ENCODE data around the gene KBTBD8.
A peak's percentile ranks its signal among the peaks of the same experiment; 100 is the strongest.

Gene KBTBD8

GRCh38 chr3:66998113-66998903 lies at the start of gene KBTBD8:
KBTBD8 (plus strand) TSS chr3:66998307; CDS start chr3:66998356, 49 bp downstream.
- DNase-seq (ENCODE audit: low read depth) = peak; percentile 89
- TF ChIP-seq CTCF (IDR thresholded peaks at IDR 0.05; ENCODE audit: control insufficient read depth, insufficient read depth, low read depth, low read length, missing control alignments) = no peak
- H3K4me3 ChIP-seq (ENCODE audit: control insufficient read depth, low read depth, low read length) = peak within 1 kb of the TSS; percentile 60

GRCh38 chr3:66948838-66949237 lies 49.3 kb upstream of the KBTBD8 start:
- DNase-seq (ENCODE audit: low read depth) = no peak
- TF ChIP-seq CTCF (IDR thresholded peaks at IDR 0.05; ENCODE audit: control insufficient read depth, insufficient read depth, low read depth, low read length, missing control alignments) = no peak
- H3K4me3 ChIP-seq (ENCODE audit: control insufficient read depth, low read depth, low read length) = no peak overlapping the region

GRCh38 chr3:66949898-66950297 lies 48.2 kb upstream of the KBTBD8 start:
- no peak overlapping the region for H3K4me3 ChIP-seq (ENCODE audit: control insufficient read depth, low read depth, low read length)
- no peak for TF ChIP-seq CTCF (IDR thresholded peaks at IDR 0.05; ENCODE audit: control insufficient read depth, insufficient read depth, low read depth, low read length, missing control alignments)
- no peak for DNase-seq (ENCODE audit: low read depth)

GRCh38 chr3:66952357-66952756 lies 45.8 kb upstream of the KBTBD8 start:
- H3K4me3 ChIP-seq (ENCODE audit: control insufficient read depth, low read depth, low read length) = no peak overlapping the region
- no peak for DNase-seq (ENCODE audit: low read depth)

GRCh38 chr3:66953934-66954445 lies 44.1 kb upstream of the KBTBD8 start:
- no peak overlapping the region for H3K4me3 ChIP-seq (ENCODE audit: control insufficient read depth, low read depth, low read length)
- DNase-seq (ENCODE audit: low read depth) = no peak
- no peak for TF ChIP-seq CTCF (IDR thresholded peaks at IDR 0.05; ENCODE audit: control insufficient read depth, insufficient read depth, low read depth, low read length, missing control alignments)

More at GRCh38 chr3:66952357-66952756, 45.8 kb upstream of the KBTBD8 start:
- TF ChIP-seq CTCF (IDR thresholded peaks at IDR 0.05; ENCODE audit: control insufficient read depth, insufficient read depth, low read depth, low read length, missing control alignments) = no peak

GRCh38 chr3:66956742-66957141 lies 41.4 kb upstream of the KBTBD8 start:
- no peak for TF ChIP-seq CTCF (IDR thresholded peaks at IDR 0.05; ENCODE audit: control insufficient read depth, insufficient read depth, low read depth, low read length, missing control alignments)
- DNase-seq (ENCODE audit: low read depth) = no peak
- H3K4me3 ChIP-seq (ENCODE audit: control insufficient read depth, low read depth, low read length) = no peak overlapping the region

Measured in AG09309 (cell line).